ENCODE data around the gene DDX21. TPM values are rescaled to one million over a fixed set of nuclear protein-coding genes. Genes with fewer than 3 reads are reported as not detected.
"Not testable (repeated sequence)": the region's sequence is repeated elsewhere in the genome, so short reads cannot be mapped to it uniquely, and the experiment has no call there.

Gene DDX21
- total RNA-seq, 6 donors from 2014 or later = 18.4 to 86.5 (median 44.3) TPM

- DNase-seq (no peak), ATAC-seq (ENCODE audit: low FRiP score in 2 of 2) (no peak)
- TF ChIP-seq POLR2A (IDR thresholded peaks at IDR 0.05) (no peak), CTCF (IDR thresholded peaks at IDR 0.05) (no peak), EP300 (IDR thresholded peaks at IDR 0.05) (no peak), POLR2AphosphoS5 (IDR thresholded peaks at IDR 0.05) (no peak)
- H3K27me3 ChIP-seq = no peaks in the 10 kb centered on the region
- H3K27ac ChIP-seq = no peak overlapping the region
- H3K4me3 ChIP-seq = no peak overlapping the region
- H3K9me3 ChIP-seq = no peaks in the 10 kb centered on the region
- peaks cover 0 to 74% (median 23%) of the 10 kb centered on the region in 4 donors for H3K36me3 ChIP-seq
- peaks cover 0 to 3% (median 0%) of the 10 kb centered on the region in 4 donors for H3K4me1 ChIP-seq
Observed at GRCh38 chr10:68934994-68935393, 21.0 kb upstream of the DDX21 start.

DNA sequence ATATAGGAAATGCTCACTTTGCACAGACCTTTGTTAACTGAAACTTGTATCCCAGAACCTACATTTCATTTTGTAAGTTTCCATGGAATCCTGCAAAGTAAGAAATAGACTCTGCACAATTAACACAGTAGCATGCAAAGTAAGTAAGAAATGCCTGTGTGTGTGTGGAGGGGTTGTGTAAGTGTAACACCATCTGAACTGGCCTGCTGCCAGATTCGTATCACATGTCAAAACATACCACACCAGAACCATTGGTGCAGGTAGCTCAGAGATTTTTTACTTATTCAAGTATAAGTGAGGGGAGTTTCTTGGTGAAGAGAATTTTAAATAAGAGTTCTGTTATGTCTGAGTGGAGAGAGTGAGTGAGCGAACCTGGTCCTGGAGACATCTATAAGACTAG, 17.9 kb upstream of the DDX21 start:
- H3K27me3 ChIP-seq = no peaks in the 10 kb centered on the region
- H3K36me3 ChIP-seq = peaks cover 0 to 93% (median 28%) of the 10 kb centered on the region in 4 donors
- no peaks in the 10 kb centered on the region for H3K9me3 ChIP-seq
- H3K4me1 ChIP-seq = no peaks in the 10 kb centered on the region
- no peak for DNase-seq
- 62 to 78% methylated on average over 2 of the region's 2 CpGs for WGBS, 2 donors
- H3K27ac ChIP-seq = no peak overlapping the region
- H3K4me3 ChIP-seq = no peak overlapping the region
- no peak for TF ChIP-seq CTCF (IDR thresholded peaks at IDR 0.05)
- TF ChIP-seq POLR2A (IDR thresholded peaks at IDR 0.05) = no peak
- TF ChIP-seq POLR2AphosphoS5 (IDR thresholded peaks at IDR 0.05) = no peak
- no peak for TF ChIP-seq EP300 (IDR thresholded peaks at IDR 0.05)
- no peak for ATAC-seq (ENCODE audit: low FRiP score in 2 of 2)

DNA sequence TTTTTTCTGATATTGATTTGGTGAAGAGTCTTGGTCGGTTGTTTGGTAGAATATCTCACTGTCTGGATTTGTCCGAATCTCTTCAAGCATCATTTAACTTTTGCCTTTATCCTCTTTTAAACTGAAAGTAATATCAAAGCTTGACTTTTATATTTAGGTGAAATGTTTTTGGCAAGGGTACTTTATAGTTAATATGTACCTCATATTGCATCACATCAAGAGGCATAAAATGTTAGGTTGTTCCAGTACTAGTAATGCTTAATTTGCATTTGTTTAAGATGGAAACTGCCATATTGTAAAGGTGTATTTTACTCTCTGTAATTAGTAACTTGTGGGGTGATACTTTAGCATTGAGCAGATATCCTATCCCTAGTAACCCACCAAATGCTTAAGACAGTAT, 17.1 kb upstream of the DDX21 start:
- H3K4me3 ChIP-seq = no peak overlapping the region
- no peaks in the 10 kb centered on the region for H3K27me3 ChIP-seq
- WGBS, 2 donors = 95% methylated on average over 2 of the region's 2 CpGs
- H3K36me3 ChIP-seq = peaks cover 0 to 96% (median 30%) of the 10 kb centered on the region in 4 donors
- ATAC-seq (ENCODE audit: low FRiP score in 2 of 2) (no peak), DNase-seq (no peak)
- TF ChIP-seq POLR2AphosphoS5 (IDR thresholded peaks at IDR 0.05) (no peak), CTCF (IDR thresholded peaks at IDR 0.05) (no peak), POLR2A (IDR thresholded peaks at IDR 0.05) (no peak), EP300 (IDR thresholded peaks at IDR 0.05) (no peak)
- H3K27ac ChIP-seq = no peak overlapping the region
- no peaks in the 10 kb centered on the region for H3K4me1 ChIP-seq
- no peaks in the 10 kb centered on the region for H3K9me3 ChIP-seq

- H3K36me3 ChIP-seq = peaks cover 5 to 97% (median 43%) of the 10 kb centered on the region in 4 donors
- H3K27me3 ChIP-seq = not testable (repeated sequence)
Observed at GRCh38 chr10:68940917-68941316, 15.1 kb upstream of the DDX21 start.

GRCh38 chr10:68950598-68950997, 5.4 kb upstream of the DDX21 start:
- Histone ChIP-seq H3K4me3 (no peak overlapping the region), H3K36me3 (peaks cover 18 to 55% (median 33%) of the 10 kb centered on the region in 4 donors), H3K27me3 (no peaks in the 10 kb centered on the region), H3K9me3 (no peaks in the 10 kb centered on the region), H3K27ac (no peak overlapping the region), H3K4me1 (peaks cover 6 to 9% (median 7%) of the 10 kb centered on the region in 4 donors)
- no peak for ATAC-seq (ENCODE audit: low FRiP score in 2 of 2)
- TF ChIP-seq POLR2AphosphoS5 (IDR thresholded peaks at IDR 0.05) (no peak), POLR2A (IDR thresholded peaks at IDR 0.05) (no peak), CTCF (IDR thresholded peaks at IDR 0.05) (no peak), EP300 (IDR thresholded peaks at IDR 0.05) (no peak)
- WGBS, 2 donors = 95 to 97% methylated on average over 3 of the region's 3 CpGs
- DNase-seq = no peak

More at GRCh38 chr10:68940917-68941316, 15.1 kb upstream of the DDX21 start:
- ATAC-seq (ENCODE audit: low FRiP score in 2 of 2); DNase-seq; H3K27ac ChIP-seq; H3K4me3 ChIP-seq; H3K4me1 ChIP-seq; H3K9me3 ChIP-seq: not testable (repeated sequence)
